Measurements from ENCODE around the gene PPP2R2C. TPM values are rescaled to one million over a fixed set of nuclear protein-coding genes. Genes with fewer than 3 reads are reported as not detected.

PPP2R2C gene
- total and polyA plus RNA-seq, 10 of the 15 experiments (the other 5 are each of a cell fraction or from before 2014, with no cell fraction given): 0.13 to 0.15 TPM; not detected in 8

DNA sequence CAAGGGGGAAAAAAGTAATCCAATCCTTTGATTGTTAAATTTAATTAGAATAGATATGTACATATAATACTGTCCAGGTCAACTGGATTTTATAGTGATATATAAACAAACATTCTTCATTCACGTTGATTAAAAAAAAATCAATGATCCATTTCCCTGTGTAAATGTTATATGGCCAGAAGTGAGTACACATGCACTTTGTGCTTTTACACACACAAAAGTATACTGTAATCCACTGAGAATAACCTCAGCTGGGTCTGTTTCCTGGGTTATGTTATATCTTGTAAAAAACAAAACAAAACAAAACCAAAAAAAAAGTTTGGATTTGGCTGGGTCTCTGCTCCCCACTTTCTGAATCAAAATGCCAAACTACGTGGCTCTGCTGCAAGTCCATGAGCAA, 151.1 kb downstream of the PPP2R2C start:
- Histone ChIP-seq H2AFZ (ENCODE audit: control insufficient read depth, low read depth, low read length) (no peak overlapping the region), H3K36me3 (ENCODE audit: control insufficient read depth in 2 of 2, insufficient read depth in 2 of 2, low read length in 1 of 2) (no peaks in the 10 kb centered on the region), H3K79me2 (ENCODE audit: control insufficient read depth, insufficient read depth, low read length) (no peaks in the 10 kb centered on the region), H3K9ac (ENCODE audit: control insufficient read depth, insufficient read depth, low read length) (no peak overlapping the region), H3K9me3 (replicated peaks; ENCODE audit: control insufficient read depth, insufficient read depth, low read length) (no peaks in the 10 kb centered on the region; the same call in 2 of the 3 replicates), H3K27me3 (replicated peaks in 1 of 2; ENCODE audit: control insufficient read depth in 2 of 2, insufficient read depth in 2 of 2, low read length in 1 of 2) (peaks cover 2 to 3% of the 10 kb centered on the region in 2 experiments; a peak in 3 of 4 replicates), H3K27ac (ENCODE audit: control insufficient read depth, insufficient read depth) (no peak overlapping the region), H4K20me1 (ENCODE audit: control insufficient read depth, insufficient read depth) (no peaks in the 10 kb centered on the region), H3K4me3 (no peak overlapping the region), H3K4me1 (ENCODE audit: control insufficient read depth, insufficient read depth, low read length) (no peaks in the 10 kb centered on the region), H3K4me2 (ENCODE audit: control insufficient read depth, insufficient read depth) (no peak overlapping the region)
- no TSS peak for BruUV-seq (replicated peaks)
- ATAC-seq (no peak), DNase-seq (ENCODE audit: low read depth, low spot score) (no peak), FAIRE-seq (no peak)
- POLR2A ChIA-PET: interaction anchor here (1.7 kb wide), 1 partner anchor 51 kb away, joined by 6 read pairs; the partner anchor contains the start of gene WFS1
- CTCF ChIA-PET: interaction anchor here (1.7 to 20.1 kb wide), 5 partner anchors 10 to 225 kb away, joined by 5 to 469 read pairs (median 26); partner anchors contain the start of gene WFS1
- TF ChIP-seq SMAD5 (IDR thresholded peaks at IDR 0.05; ENCODE audit: low read depth) (no peak), PML (IDR thresholded peaks at IDR 0.05; ENCODE audit: low read length) (no peak), E2F4 (IDR thresholded peaks at IDR 0.05; ENCODE audit: low read depth, low read length) (no peak), CHD2 (IDR thresholded peaks at IDR 0.05; ENCODE audit: borderline replicate concordance, low read depth, low read length) (no peak), YY1 (IDR thresholded peaks at IDR 0.05; ENCODE audit: low read depth, low read length) (no peak), ZBED1 (IDR thresholded peaks at IDR 0.05; ENCODE audit: borderline replicate concordance) (no peak)
- in situ Hi-C loops (cut with MboI): no loop called here
- RAD21 ChIA-PET (ENCODE audit: unreplicated experiment): interaction anchor here (1.1 to 7.2 kb wide), 4 partner anchors 43 to 71 kb away, joined by 4 to 65 read pairs (median 12); no protein-coding TSS in a partner anchor
- WGBS (ENCODE audit: insufficient coverage, insufficient replicate concordance, low lambda C conversion rate, missing lambda C conversion rate): 0% methylated on average over 2 of the region's 2 CpGs
- intact Hi-C loops (cut with micrococcal nuclease; ENCODE audit: unreplicated experiment): no loop called here
- SMC1A ChIA-PET (ENCODE audit: uncharacterized antibody, unreplicated experiment): interaction anchor here (1.6 to 2.1 kb wide), 3 partner anchors 43 to 70 kb away, joined by 7 to 13 read pairs (median 8); no protein-coding TSS in a partner anchor

DNA sequence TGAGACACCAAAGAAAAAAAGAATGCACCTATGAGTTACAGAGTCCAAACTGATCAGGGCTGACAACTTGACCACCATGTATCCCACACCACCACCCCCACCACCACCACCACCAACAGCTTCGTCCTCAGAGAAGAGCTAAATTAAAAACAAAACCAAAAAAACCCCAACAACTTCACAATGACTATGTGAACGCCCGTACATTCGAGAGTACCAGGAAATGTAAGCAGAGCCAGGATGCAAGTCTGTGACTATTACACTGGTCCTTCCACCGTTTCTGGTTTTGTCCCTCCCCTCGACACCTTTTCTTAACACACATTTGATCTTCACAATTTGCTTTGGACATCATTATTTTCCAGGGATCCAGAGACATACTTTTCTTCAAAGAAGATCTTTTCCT, 151.8 kb downstream of the PPP2R2C start:
- DNase-seq (ENCODE audit: low read depth, low spot score): no peak
- H3K27me3 ChIP-seq (replicated peaks in 1 of 2; ENCODE audit: control insufficient read depth in 2 of 2, insufficient read depth in 2 of 2, low read length in 1 of 2): peaks cover 2 to 3% of the 10 kb centered on the region in 2 experiments; a peak in 3 of 4 replicates
- no TSS peak for BruUV-seq (replicated peaks)
- no peak for TF ChIP-seq JUNB (IDR thresholded peaks at IDR 0.05)
- TF ChIP-seq EZH2 (IDR thresholded peaks at IDR 0.05; ENCODE audit: borderline replicate concordance, control insufficient read depth, low read depth, low read length): no peak
- no peak for TF ChIP-seq ELK1 (IDR thresholded peaks at IDR 0.05; ENCODE audit: low read depth, low read length)
- no peak for TF ChIP-seq IRF3 (IDR thresholded peaks at IDR 0.05)
- TF ChIP-seq GABPA (IDR thresholded peaks at IDR 0.05; ENCODE audit: low read depth): no peak
- TF ChIP-seq SMAD1 (IDR thresholded peaks at IDR 0.05; ENCODE audit: low read depth, partially characterized antibody): no peak
- no peak for TF ChIP-seq MXI1 (IDR thresholded peaks at IDR 0.05; ENCODE audit: low read depth, low read length)
- TF ChIP-seq MTA3 (IDR thresholded peaks at IDR 0.05; ENCODE audit: borderline replicate concordance, low read length): no peak

More for the DNA sequence above, 151.8 kb downstream of the PPP2R2C start:
- H2AFZ ChIP-seq (ENCODE audit: control insufficient read depth, low read depth, low read length): no peak overlapping the region
- no peak overlapping the region for H3K27ac ChIP-seq (ENCODE audit: control insufficient read depth, insufficient read depth)
- WGBS (ENCODE audit: insufficient coverage, insufficient replicate concordance, low lambda C conversion rate, missing lambda C conversion rate): under 1% methylated on average over 6 of the region's 6 CpGs
- in situ Hi-C loops (cut with MboI) (no loop called here), intact Hi-C loops (cut with micrococcal nuclease; ENCODE audit: unreplicated experiment) (no loop called here)
- H3K36me3 ChIP-seq (ENCODE audit: control insufficient read depth in 2 of 2, insufficient read depth in 2 of 2, low read length in 1 of 2): no peaks in the 10 kb centered on the region
- no peak for FAIRE-seq
- no peaks in the 10 kb centered on the region for H4K20me1 ChIP-seq (ENCODE audit: control insufficient read depth, insufficient read depth)
- H3K9ac ChIP-seq (ENCODE audit: control insufficient read depth, insufficient read depth, low read length): no peak overlapping the region
- H3K4me3 ChIP-seq: no peak overlapping the region
- no peaks in the 10 kb centered on the region for H3K4me1 ChIP-seq (ENCODE audit: control insufficient read depth, insufficient read depth, low read length)
- RAD21 ChIA-PET (ENCODE audit: unreplicated experiment): interaction anchor here (0.6 to 7.2 kb wide), 9 partner anchors 10 to 204 kb away, joined by 3 to 65 read pairs (median 4); partner anchors contain the start of gene WFS1
- H3K4me2 ChIP-seq (ENCODE audit: control insufficient read depth, insufficient read depth): no peak overlapping the region
- POLR2A ChIA-PET: no interaction called here
- H3K79me2 ChIP-seq (ENCODE audit: control insufficient read depth, insufficient read depth, low read length): no peaks in the 10 kb centered on the region
- CTCF ChIA-PET: interaction anchor here (0.6 to 20.1 kb wide), 7 partner anchors 10 to 323 kb away, joined by 3 to 469 read pairs (median 11); partner anchors contain the start of gene WFS1
- peak; percentile 23 for ATAC-seq
- SMC1A ChIA-PET (ENCODE audit: uncharacterized antibody, unreplicated experiment): interaction anchor here (0.8 to 2.1 kb wide), 9 partner anchors 40 to 186 kb away, joined by 3 to 13 read pairs (median 4); no protein-coding TSS in a partner anchor
- H3K9me3 ChIP-seq (replicated peaks; ENCODE audit: control insufficient read depth, insufficient read depth, low read length): no peaks in the 10 kb centered on the region; the same call in 2 of the 3 replicates

All from GM12878 (cell line).